ENCODE measurements around the gene COL23A1. TPM values are rescaled to one million over a fixed set of nuclear protein-coding genes. Genes with fewer than 3 reads are reported as not detected.

The COL23A1 gene
- total and polyA plus RNA-seq, 2 of the 8 experiments (the other 6 are each of a cell fraction or from before 2014, with no cell fraction given) = 3.1 to 4.7 TPM

- Histone ChIP-seq H2BK12ac (ENCODE audit: low read depth, low read length) (no peak overlapping the region), H3K23ac (ENCODE audit: insufficient read length) (no peak overlapping the region), H3K56ac (replicated peaks; ENCODE audit: insufficient read length, low read depth, low read length) (no peak overlapping the region), H3K4me3 (ENCODE audit: extremely low read depth in 1 of 4, insufficient read depth in 2 of 4, low read depth in 3 of 4, low read length in 4 of 4) (no peak overlapping the region), H3K23me2 (ENCODE audit: low read depth, low read length) (no peaks in the 10 kb centered on the region), H3K18ac (ENCODE audit: extremely low read depth, low read length) (no peak overlapping the region), H2AK5ac (ENCODE audit: low read depth, low read length) (no peak overlapping the region), H3K4ac (replicated peaks; ENCODE audit: insufficient read length, low read depth, low read length) (no peak overlapping the region), H2BK120ac (replicated peaks; ENCODE audit: low read depth, low read length) (no peak overlapping the region), H3K9ac (replicated peaks in 1 of 4; ENCODE audit: extremely low read depth in 1 of 4, low read depth in 3 of 4, low read length in 3 of 4) (no peak overlapping the region), H4K91ac (replicated peaks; ENCODE audit: insufficient read length, low read length) (no peak overlapping the region), H4K8ac (ENCODE audit: extremely low read depth, insufficient read depth, low read length) (no peak overlapping the region), H4K20me1 (replicated peaks in 1 of 2; ENCODE audit: control insufficient read depth in 1 of 2, insufficient read depth in 2 of 2, low read length in 2 of 2) (peaks cover 0 to 2% of the 10 kb centered on the region in 2 experiments), H2BK20ac (ENCODE audit: low read length) (no peak overlapping the region), H3K79me2 (ENCODE audit: control insufficient read depth in 1 of 2, insufficient read depth in 2 of 2, low read length in 2 of 2) (no peaks in the 10 kb centered on the region), H2BK5ac (ENCODE audit: low read depth, low read length) (peak overlapping the region; percentile 32; the same call in 1 of the 2 replicates), H3K4me2 (ENCODE audit: insufficient read depth in 1 of 2, low read depth in 2 of 2, low read length in 2 of 2) (no peak overlapping the region), H2AFZ (ENCODE audit: low read length) (no peak overlapping the region), H3K4me1 (replicated peaks in 1 of 4; ENCODE audit: control insufficient read depth in 3 of 4, insufficient read depth in 4 of 4, low read length in 3 of 4) (peaks cover 0 to 4% (median 0%) of the 10 kb centered on the region in 4 experiments; a peak in 1 of 7 replicates), H3K27ac (ENCODE audit: low read depth, low read length) (no peak overlapping the region), H3K9me3 (ENCODE audit: insufficient read depth in 2 of 2, low read depth in 1 of 2, low read length in 1 of 2) (no peaks in the 10 kb centered on the region; a peak in 1 of 4 replicates), H3K79me1 (ENCODE audit: low read depth, low read length) (no peaks in the 10 kb centered on the region), H3K27me3 (replicated peaks in 1 of 4; ENCODE audit: control insufficient read depth in 3 of 4, extremely low read depth in 1 of 4, insufficient read depth in 3 of 4, low read length in 3 of 4) (no peaks in the 10 kb centered on the region; a peak in 1 of 7 replicates), H3K36me3 (ENCODE audit: control insufficient read depth in 2 of 4, insufficient read depth in 4 of 4, low read length in 3 of 4) (no peaks in the 10 kb centered on the region), H2BK15ac (ENCODE audit: low read length) (no peak overlapping the region), H3K14ac (ENCODE audit: insufficient read length) (no peak overlapping the region), H4K5ac (ENCODE audit: insufficient read length, low read depth, low read length) (no peak overlapping the region)
- 85% methylated on average over 3 of the region's 3 CpGs; no CpG with 5 or more reads in 1 of the 2 experiments for WGBS, 2 experiments (ENCODE audit: extremely low coverage in 1 of 2, insufficient coverage in 1 of 2, insufficient read length in 1 of 2, insufficient replicate concordance in 2 of 2, low coverage in 1 of 2, low lambda C conversion rate in 2 of 2, missing lambda C conversion rate in 1 of 2)
- POLR2A ChIA-PET (ENCODE audit: partially characterized antibody) = interaction anchor here (1.3 kb wide), 1 partner anchor 9 kb away, joined by 4 read pairs; no protein-coding TSS in a partner anchor
- FAIRE-seq = no peak
- no peak for DNase-seq (ENCODE audit: low read depth in 1 of 2, low spot score in 2 of 2)
- CTCF ChIA-PET (ENCODE audit: partially characterized antibody) = interaction anchor here (0.6 to 2.2 kb wide), 3 partner anchors 9 to 75 kb away, joined by 3 to 8 read pairs (median 3); no protein-coding TSS in a partner anchor
- TF ChIP-seq EZH2 (IDR thresholded peaks at IDR 0.05; ENCODE audit: low read depth, low read length, severe bottlenecking) (no peak), RNF2 (IDR thresholded peaks at IDR 0.05; ENCODE audit: borderline replicate concordance, low read depth, low read length, missing control alignments, poor library complexity, severe bottlenecking) (no peak), YY1 (IDR thresholded peaks at IDR 0.05; ENCODE audit: low read depth, low read length) (no peak), ATF2 (IDR thresholded peaks at IDR 0.05; ENCODE audit: low read length) (no peak), CHD2 (IDR thresholded peaks at IDR 0.05; ENCODE audit: low read length) (no peak), SP2 (IDR thresholded peaks at IDR 0.05; ENCODE audit: low read length) (no peak), ASH2L (IDR thresholded peaks at IDR 0.05; ENCODE audit: low read length) (no peak), BACH1 (IDR thresholded peaks at IDR 0.05; ENCODE audit: low read length) (no peak), GABPA (IDR thresholded peaks at IDR 0.05; ENCODE audit: borderline replicate concordance, insufficient read depth, low read length) (no peak), POLR2AphosphoS5 (IDR thresholded peaks at IDR 0.05; ENCODE audit: low read depth, low read length) (no peak), SAP30 (IDR thresholded peaks at IDR 0.05; ENCODE audit: insufficient read depth, insufficient replicate concordance, low read length) (no peak), CBX8 (IDR thresholded peaks at IDR 0.05; ENCODE audit: borderline replicate concordance, low read depth, low read length) (no peak)
Observed at GRCh38 chr5:178292826-178293205, 297.4 kb downstream of the COL23A1 start.

Measured in H1 (cell line).